H1 (cell line): ENCODE results near the gene PHOX2A. TPM values are rescaled to one million over a fixed set of nuclear protein-coding genes. Genes with fewer than 3 reads are reported as not detected.
A peak's percentile ranks its signal among the peaks of the same experiment; 100 is the strongest.

Experiments used
- CTCF ChIA-PET: fragments of 300-600 bp; sonication (Branson Sonifier 250); formaldehyde crosslinking; loops from one replicate; lab custom pipeline; 2021; ENCODE audit not compliant: partially characterized antibody; lab: Charles Lee
- POLR2A ChIA-PET: fragments of 300-600 bp; sonication (Branson Sonifier 250); formaldehyde crosslinking; loops from one replicate; lab custom pipeline; 2021; ENCODE audit warnings: inconsistent platforms; ENCODE audit not compliant: partially characterized antibody; lab: Charles Lee
- DNase-seq, 2 experiments: peaks; one replicate each; pipeline versions ENCODE4 v3.0.0 to v3.0.0-alpha.2; 2010 to 2022; ENCODE audit warnings: low spot score in 2 of 2, low read depth in 1 of 2, mixed read lengths in 1 of 2
- FAIRE-seq: peaks from 2 replicates; lab custom pipeline; 2011; peaks lifted over from hg19 to GRCh38; lab: Jason Lieb, UNC
- H2AFZ ChIP-seq: 2 replicates; pipeline ENCODE4 v1.8.1; 2012; ENCODE audit warnings: low read length, inconsistent platforms
- H2AK5ac ChIP-seq: 2 replicates; pipeline ENCODE4 v1.6.1; 2013; ENCODE audit warnings: low read depth, low read length
- H2BK120ac ChIP-seq: replicated peaks from 2 replicates; pipeline ENCODE3; 2013; ENCODE audit warnings: low read depth, low read length, inconsistent platforms
- H2BK12ac ChIP-seq: 2 replicates; pipeline ENCODE4 v1.6.1; 2013; ENCODE audit warnings: low read depth, low read length
- H2BK15ac ChIP-seq: 2 replicates; pipeline ENCODE4 v1.6.1; 2013; ENCODE audit warnings: low read length
- H2BK20ac ChIP-seq: 2 replicates; pipeline ENCODE4 v1.6.1; 2013; ENCODE audit warnings: low read length
- H2BK5ac ChIP-seq: 2 replicates; pipeline ENCODE4 v1.6.1; 2013; ENCODE audit warnings: low read depth, low read length
- H3K14ac ChIP-seq: 2 replicates; pipeline ENCODE4 v1.6.1; 2013; ENCODE audit warnings: inconsistent platforms; ENCODE audit not compliant: insufficient read length
- H3K18ac ChIP-seq: 2 replicates; pipeline ENCODE4 v1.6.1; 2013; ENCODE audit warnings: low read length; ENCODE audit errors: extremely low read depth
- H3K23ac ChIP-seq: 2 replicates; pipeline ENCODE4 v1.6.1; 2013; ENCODE audit warnings: inconsistent platforms; ENCODE audit not compliant: insufficient read length
- H3K23me2 ChIP-seq: 2 replicates; pipeline ENCODE4 v1.6.1; 2013; ENCODE audit warnings: low read depth, low read length
- H3K27ac ChIP-seq: 2 replicates; pipeline ENCODE4 v1.6.1; 2011; ENCODE audit warnings: low read depth, low read length, inconsistent platforms
- H3K27me3 ChIP-seq, 4 experiments: replicated peaks in 1 of 4; 1 replicate in 1 of 4; 2 replicates in 3 of 4; pipeline versions ENCODE4 v1.6.1 to v1.8.1; 2011 to 2013; ENCODE audit warnings: low read length in 3 of 4, mild to moderate bottlenecking in 3 of 4, inconsistent platforms in 2 of 4, mixed read lengths in 2 of 4, moderate library complexity in 1 of 4; ENCODE audit not compliant: control insufficient read depth in 3 of 4, insufficient read depth in 3 of 4; ENCODE audit errors: extremely low read depth in 1 of 4
- H3K36me3 ChIP-seq, 4 experiments: 2 replicates each; pipeline versions ENCODE4 v1.6.1 to v1.8.1; 2011 to 2013; ENCODE audit warnings: mild to moderate bottlenecking in 4 of 4, low read length in 3 of 4, moderate library complexity in 2 of 4, control low read depth in 1 of 4, inconsistent platforms in 1 of 4; ENCODE audit not compliant: insufficient read depth in 4 of 4, control insufficient read depth in 2 of 4
- H3K4ac ChIP-seq: replicated peaks from 2 replicates; pipeline ENCODE3; 2013; ENCODE audit warnings: low read length, low read depth, mixed read lengths, inconsistent platforms; ENCODE audit not compliant: insufficient read length
- H3K4me1 ChIP-seq, 4 experiments: replicated peaks in 1 of 4; 1 replicate in 1 of 4; 2 replicates in 3 of 4; pipeline versions ENCODE4 v1.6.1 to v1.8.1; 2011 to 2013; ENCODE audit warnings: low read length in 3 of 4, inconsistent platforms in 2 of 4, mixed read lengths in 1 of 4; ENCODE audit not compliant: insufficient read depth in 4 of 4, control insufficient read depth in 3 of 4
- H3K4me2 ChIP-seq, 2 experiments: 2 replicates each; pipeline versions ENCODE4 v1.6.1 to v1.8.1; 2011 to 2013; ENCODE audit warnings: low read depth in 2 of 2, low read length in 2 of 2, control low read depth in 1 of 2, inconsistent platforms in 1 of 2, mild to moderate bottlenecking in 1 of 2; ENCODE audit not compliant: insufficient read depth in 1 of 2
- H3K4me3 ChIP-seq, 4 experiments: fragments of 200-600, 300-600 bp in 1 of 4; sonication (generic), shearing (Covaris generic), sonication (Bioruptor Twin) in 1 of 4; 2 replicates each; pipeline versions ENCODE4 v1.5.1 to v1.8.1; 2011 to 2016; ENCODE audit warnings: low read length in 4 of 4, low read depth in 3 of 4, control low read depth in 2 of 4, inconsistent platforms in 2 of 4, mild to moderate bottlenecking in 2 of 4, mixed read lengths in 1 of 4, moderate library complexity in 1 of 4; ENCODE audit not compliant: insufficient read depth in 2 of 4; ENCODE audit errors: extremely low read depth in 1 of 4
- H3K56ac ChIP-seq: replicated peaks from 2 replicates; pipeline ENCODE3; 2013; ENCODE audit warnings: low read depth, mild to moderate bottlenecking, mixed read lengths, low read length, inconsistent platforms; ENCODE audit not compliant: insufficient read length
- H3K79me1 ChIP-seq: 2 replicates; pipeline ENCODE4 v1.6.1; 2013; ENCODE audit warnings: low read depth, low read length, control low read depth
- H3K79me2 ChIP-seq, 2 experiments: 2 replicates each; pipeline versions ENCODE4 v1.6.1 to v1.8.1; 2012 to 2013; ENCODE audit warnings: low read length in 2 of 2, mild to moderate bottlenecking in 2 of 2, inconsistent platforms in 1 of 2; ENCODE audit not compliant: insufficient read depth in 2 of 2, control insufficient read depth in 1 of 2
- H3K9ac ChIP-seq, 4 experiments: replicated peaks in 1 of 4; 1 replicate in 1 of 4; 2 replicates in 3 of 4; pipeline versions ENCODE4 v1.6.1 to v1.8.1; 2011 to 2013; ENCODE audit warnings: low read depth in 3 of 4, low read length in 3 of 4, control low read depth in 2 of 4, mild to moderate bottlenecking in 2 of 4, moderate library complexity in 2 of 4, inconsistent platforms in 1 of 4; ENCODE audit errors: extremely low read depth in 1 of 4
- H3K9me3 ChIP-seq, 2 experiments: 2 replicates each; pipeline versions ENCODE4 v1.6.1 to v1.8.1; 2012 to 2013; ENCODE audit warnings: mild to moderate bottlenecking in 2 of 2, moderate library complexity in 2 of 2, control low read depth in 1 of 2, inconsistent platforms in 1 of 2, low read depth in 1 of 2, low read length in 1 of 2, mixed read lengths in 1 of 2; ENCODE audit not compliant: insufficient read depth in 2 of 2
- H4K20me1 ChIP-seq, 2 experiments: replicated peaks in 1 of 2; 2 replicates each; pipeline versions ENCODE3 to v1.8.1; 2011 to 2013; ENCODE audit warnings: inconsistent platforms in 2 of 2, low read length in 2 of 2, mild to moderate bottlenecking in 1 of 2; ENCODE audit not compliant: insufficient read depth in 2 of 2, control insufficient read depth in 1 of 2
- H4K5ac ChIP-seq: 2 replicates; pipeline ENCODE4 v1.6.1; 2013; ENCODE audit warnings: low read length, low read depth, mixed read lengths, inconsistent platforms; ENCODE audit not compliant: insufficient read length
- H4K8ac ChIP-seq: 2 replicates; pipeline ENCODE4 v1.8.0; 2013; ENCODE audit warnings: mild to moderate bottlenecking, moderate library complexity, low read length, inconsistent platforms; ENCODE audit not compliant: insufficient read depth; ENCODE audit errors: extremely low read depth
- H4K91ac ChIP-seq: replicated peaks from 2 replicates; pipeline ENCODE3; 2013; ENCODE audit warnings: low read length, mixed read lengths, inconsistent platforms; ENCODE audit not compliant: insufficient read length
- CHD2 ChIP-seq: IDR thresholded peaks from 2 replicates; pipeline ENCODE4 v1.6.1; 2012; ENCODE audit warnings: low read length, improper control_type of control experiment
- KDM4A ChIP-seq: IDR thresholded peaks from one replicate; pipeline ENCODE4 v1.7.1; 2012; ENCODE audit warnings: low read depth, mild to moderate bottlenecking, moderate library complexity, low read length, inconsistent platforms; ENCODE audit not compliant: severe bottlenecking
- WGBS, 2 experiments: shearing (Covaris generic) in 1 of 2; methylation state at CpG; one replicate each; pipeline versions ENCODE4 v1.1.6 to v1.1.7; 2013 to 2015; ENCODE audit warnings: low lambda C conversion rate in 2 of 2, mixed read lengths in 2 of 2, inconsistent platforms in 1 of 2, low coverage in 1 of 2, missing lambda C conversion rate in 1 of 2; ENCODE audit not compliant: insufficient replicate concordance in 2 of 2, insufficient coverage in 1 of 2, insufficient read length in 1 of 2; ENCODE audit errors: extremely low coverage in 1 of 2, missing lambda C conversion rate in 1 of 2; 5-methylcytosine and 5-hydroxymethylcytosine counted together
- polyA plus RNA-seq, 7 experiments: library from polyadenylated mRNA; depleted of rRNA in 3 of 7; stranded (reverse) in 5 of 7; unstranded in 2 of 7; fragments of >200 nt in 5 of 7; fragments of 200-250 nt in 2 of 7; gene quantifications; 1 replicate in 5 of 7; 2 replicates in 1 of 7; 4 replicates in 1 of 7; pipeline versions ENCODE4 v1.2.1 to v1.2.3, GENCODE V29; 2011 to 2013; ENCODE audit warnings: missing spikeins in 2 of 7, mixed read lengths in 2 of 7
- total RNA-seq: library from RNA; stranded (reverse); fragmentation: NEBNext Ultra II Directional; extraction: Animal tissue kit (Norgen Biotek cat#: 25700); gene quantifications from 2 replicates; pipeline ENCODE4 v1.2.1, GENCODE V29; 2021

Gene PHOX2A
- total and polyA plus RNA-seq, 2 of the 8 experiments (the other 6 are each of a cell fraction or from before 2014, with no cell fraction given), result 0.67 TPM; not detected in 1

GRCh38 chr11:72292106-72292785, 48.3 kb upstream of the PHOX2A start:
- Histone ChIP-seq H3K4me3 (no peak overlapping the region), H3K27me3 (no peaks in the 10 kb centered on the region), H3K9ac (no peak overlapping the region), H4K5ac (no peak overlapping the region), H3K14ac (no peak overlapping the region), H3K23ac (no peak overlapping the region), H4K20me1 (no peaks in the 10 kb centered on the region), H3K79me2 (no peaks in the 10 kb centered on the region), H2BK20ac (no peak overlapping the region), H3K4ac (no peak overlapping the region), H2AK5ac (no peak overlapping the region), H2BK12ac (no peak overlapping the region), H2AFZ (no peak overlapping the region), H3K18ac (no peak overlapping the region), H3K36me3 (peaks cover 0 to 2% (median 0%) of the 10 kb centered on the region in 4 experiments; a peak in 2 of 8 replicates), H3K4me1 (no peaks in the 10 kb centered on the region), H2BK120ac (no peak overlapping the region), H3K23me2 (no peaks in the 10 kb centered on the region), H4K91ac (no peak overlapping the region), H2BK15ac (no peak overlapping the region), H3K27ac (no peak overlapping the region), H3K56ac (no peak overlapping the region), H3K4me2 (no peak overlapping the region), H3K79me1 (no peaks in the 10 kb centered on the region), H3K9me3 (no peaks in the 10 kb centered on the region), H2BK5ac (no peak overlapping the region), H4K8ac (no peak overlapping the region)
- no peak for TF ChIP-seq CHD2
- TF ChIP-seq KDM4A, result no peak
- CTCF ChIA-PET, result interaction anchor here (0.7 to 15.3 kb wide), 20 partner anchors 8 to 179 kb away, joined by 3 to 124 read pairs (median 5); partner anchors contain the start of gene CLPB
- DNase-seq (peak in 1 of 2 experiments; percentile 33), FAIRE-seq (no peak)
- POLR2A ChIA-PET, result interaction anchor here (1.0 kb wide), 1 partner anchor 68 kb away, joined by 3 read pairs; the partner anchor contains the start of gene INPPL1
- WGBS, 2 experiments, result 80% methylated on average over 8 of the region's 8 CpGs; no CpG with 5 or more reads in 1 of the 2 experiments
